Embryonic facial prominence (tissue), 1 donor: Measurements from ENCODE around the gene HK1.
A peak's percentile ranks its signal among the peaks of the same experiment; 100 is the strongest.
"Not testable (repeated sequence)": the region's sequence is repeated elsewhere in the genome, so short reads cannot be mapped to it uniquely, and the experiment has no call there.

Source experiments
- DNase-seq: peaks from one replicate; pipeline ENCODE4 v3.0.0-alpha.2; 2016; ENCODE audit errors: extremely low spot score

Gene HK1

GRCh38 chr10:69308304-69308703 is 30.0 kb downstream of the HK1 start:
- not testable (repeated sequence) for DNase-seq

GRCh38 chr10:69311309-69311708 is 33.0 kb downstream of the HK1 start:
- DNase-seq: no peak

GRCh38 chr10:69312528-69312927 is 34.2 kb downstream of the HK1 start:
- DNase-seq: no peak

- no peak for DNase-seq
Observed at GRCh38 chr10:69315100-69315542, 36.8 kb downstream of the HK1 start.

- DNase-seq: no peak
Observed at GRCh38 chr10:69315610-69316312, 37.5 kb downstream of the HK1 start.

- no peak for DNase-seq
Observed at GRCh38 chr10:69316313-69317059, 38.2 kb downstream of the HK1 start.

- DNase-seq: no peak
Observed at GRCh38 chr10:69317175-69317604, 38.9 kb downstream of the HK1 start.

GRCh38 chr10:69317626-69318105 is 39.4 kb downstream of the HK1 start:
- no peak for DNase-seq

GRCh38 chr10:69318106-69318866 is 40.0 kb downstream of the HK1 start:
- DNase-seq: peak; percentile 65

- DNase-seq: peak; percentile 41
Observed at GRCh38 chr10:69318867-69319727, 40.8 kb downstream of the HK1 start.

GRCh38 chr10:69319841-69320316 is 41.6 kb downstream of the HK1 start:
- no peak for DNase-seq

GRCh38 chr10:69320521-69320920 is 42.2 kb downstream of the HK1 start:
- DNase-seq: no peak

GRCh38 chr10:69321039-69321715 is 42.9 kb downstream of the HK1 start:
- no peak for DNase-seq

- no peak for DNase-seq
Observed at GRCh38 chr10:69321865-69322264, 43.6 kb downstream of the HK1 start.

- DNase-seq: not testable (repeated sequence)
Observed at GRCh38 chr10:69322346-69322745, 44.0 kb downstream of the HK1 start.

GRCh38 chr10:69323622-69324021 is 45.3 kb downstream of the HK1 start:
- no peak for DNase-seq

GRCh38 chr10:69324583-69324982 is 46.3 kb downstream of the HK1 start:
- no peak for DNase-seq

GRCh38 chr10:69325637-69326523 is 47.6 kb downstream of the HK1 start:
- not testable (repeated sequence) for DNase-seq

GRCh38 chr10:69326692-69327091 is 48.4 kb downstream of the HK1 start:
- no peak for DNase-seq
